Stimulated activated CD4-positive, alpha-beta T cell treated with anti-CD3 and anti-CD28 coated beads, Interleukin-1b, Interleukin-23, amount 100 ng/mL, for 4 hours (primary cell): Measurements from ENCODE around the gene SYNJ2.

Experiments used
- DNase-seq, 2 donors: peaks; one replicate each; pipeline ENCODE4 v3.0.0-alpha.2; 2020; ENCODE audit warnings: low read depth in 2 of 2

SYNJ2 gene

DNA sequence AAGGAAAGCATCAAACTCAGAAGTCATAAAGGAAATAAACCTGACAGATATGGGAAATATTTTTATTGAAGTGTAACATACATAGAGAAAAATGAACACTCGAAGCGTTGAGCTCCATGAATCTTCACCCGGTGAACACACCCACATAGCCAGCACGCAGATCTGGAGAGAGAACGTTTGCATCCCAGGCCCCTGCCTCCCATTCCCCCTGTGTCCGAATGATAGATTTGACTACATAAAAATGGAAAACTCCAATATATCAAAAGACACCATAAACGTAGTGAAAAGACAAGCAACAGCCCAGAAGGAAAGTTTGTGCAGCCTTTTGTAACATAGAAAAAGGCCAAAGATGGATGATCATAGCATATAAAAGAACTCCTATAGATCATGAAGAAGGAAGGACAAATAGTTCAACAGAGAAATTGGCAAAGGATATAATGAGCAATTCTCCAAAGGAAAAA lies 17.1 kb downstream of the SYNJ2 start:
- DNase-seq: no peak

DNA sequence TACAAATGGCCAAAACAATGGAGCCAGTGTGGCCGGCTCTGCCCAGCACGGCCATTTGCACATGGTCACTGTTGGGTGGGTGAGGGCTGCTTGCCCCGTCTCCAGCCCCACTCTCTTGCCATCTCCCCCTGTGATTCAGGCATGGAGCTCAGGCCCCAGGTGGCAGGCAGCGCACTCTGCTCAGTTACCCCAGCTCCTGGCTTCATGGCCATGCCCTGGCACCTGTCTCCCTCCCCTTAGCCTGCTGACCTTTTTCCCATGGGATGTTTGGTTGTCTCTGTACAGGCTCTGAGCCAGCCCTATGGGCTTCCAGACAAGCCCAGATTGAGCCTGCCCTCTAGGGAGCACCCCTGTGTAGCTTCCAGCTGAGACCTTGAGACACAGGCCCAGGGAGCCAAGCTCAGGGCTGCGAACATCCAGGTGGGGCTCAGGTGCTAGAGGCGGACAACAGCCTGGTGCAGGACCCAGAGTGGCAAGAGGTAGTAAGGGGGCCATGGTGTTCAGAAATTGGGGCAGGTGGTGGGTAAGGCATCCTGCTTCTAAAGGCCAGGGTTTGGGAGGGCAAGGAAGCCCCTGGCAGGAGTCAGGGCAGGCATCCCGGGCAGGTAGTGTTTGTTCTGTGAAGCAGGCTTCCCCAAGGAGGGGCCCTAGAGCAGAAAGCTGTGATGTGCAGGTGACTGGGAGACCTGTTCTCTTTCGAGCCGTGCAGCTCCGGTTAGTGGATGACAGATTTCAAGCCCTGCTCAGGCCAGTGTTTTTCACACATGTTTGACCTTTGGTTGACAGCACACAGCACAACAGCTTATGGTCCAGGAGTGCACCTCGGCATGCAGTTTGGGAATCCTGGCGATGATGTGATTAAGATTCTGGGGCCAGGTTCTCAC lies 17.7 kb downstream of the SYNJ2 start:
- DNase-seq: no peak

DNA sequence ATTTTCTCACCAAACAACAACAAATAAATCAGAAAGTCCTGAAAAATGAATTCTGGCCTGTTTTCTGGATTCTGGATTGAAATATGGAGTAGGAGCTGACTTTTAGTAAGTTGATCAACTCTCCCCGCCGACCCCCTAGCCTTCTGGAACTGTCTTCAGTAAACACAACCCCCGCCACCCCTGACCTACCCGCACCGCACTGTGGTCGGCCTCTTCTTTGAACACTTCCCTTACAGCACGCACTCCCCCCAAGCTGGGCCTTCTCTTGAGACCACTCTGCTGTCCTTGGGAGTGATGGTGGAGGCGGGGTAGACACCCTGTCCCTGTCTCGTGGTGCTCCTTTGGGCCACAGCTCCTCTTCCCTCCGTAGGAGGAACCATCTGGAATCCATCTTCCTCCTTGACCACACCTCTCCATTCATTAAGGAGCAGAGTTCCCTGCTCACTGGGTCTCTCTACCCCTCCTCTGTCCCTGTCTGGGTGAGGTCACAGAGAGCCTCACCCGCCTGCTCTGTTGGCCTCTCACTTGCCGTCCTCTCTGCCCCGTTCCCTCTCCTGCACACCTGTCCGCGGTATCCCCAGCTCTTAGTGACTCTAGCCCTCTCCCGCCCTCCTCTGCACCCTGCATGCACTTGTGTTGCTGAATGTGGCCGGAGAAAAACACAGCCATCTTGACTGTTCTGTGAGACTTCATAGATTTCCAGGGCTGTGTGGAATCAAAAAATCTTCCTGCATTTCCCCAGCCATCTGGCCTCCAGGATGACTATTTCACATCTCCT lies 19.1 kb downstream of the SYNJ2 start:
- no peak for DNase-seq

DNA sequence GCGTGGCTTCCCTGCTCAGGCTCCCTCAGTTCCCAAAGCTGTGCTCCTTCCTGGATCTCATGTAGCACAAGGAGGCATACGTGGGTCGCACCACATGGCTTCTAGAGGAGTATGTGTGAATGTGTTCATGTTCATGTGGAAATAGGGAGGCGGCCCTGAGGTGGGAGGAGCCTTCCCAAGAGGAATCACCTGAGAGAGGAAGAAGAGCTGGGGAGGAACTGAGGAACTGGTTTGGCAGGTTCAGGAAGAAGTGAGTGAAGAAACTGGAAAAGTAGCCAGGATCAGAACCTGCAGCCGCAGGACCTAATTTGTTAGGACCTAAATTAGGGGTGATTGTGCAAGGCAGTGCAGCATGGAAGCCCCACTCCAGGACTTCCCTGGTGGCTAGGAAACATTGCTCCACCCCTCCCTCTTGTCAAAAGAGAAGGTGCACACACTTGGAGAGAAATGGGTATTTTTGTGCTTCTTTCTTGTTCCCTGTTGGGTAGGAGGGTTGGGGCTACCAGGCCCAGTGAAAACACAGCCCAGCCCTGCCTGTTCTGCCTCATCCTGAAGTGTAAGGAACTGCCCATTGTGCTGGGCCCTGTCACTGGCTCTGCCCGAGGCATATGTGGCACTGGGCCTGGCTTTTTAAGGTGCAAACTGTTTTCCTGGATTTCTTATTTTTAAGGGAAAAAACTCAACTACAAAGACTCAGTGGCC lies 20.7 kb downstream of the SYNJ2 start:
- no peak for DNase-seq

- DNase-seq: no peak
Measured at GRCh38 chr6:158002951-158003853, 21.5 kb downstream of the SYNJ2 start.

- DNase-seq: no peak
Measured at GRCh38 chr6:158003910-158004700, 22.4 kb downstream of the SYNJ2 start.

DNA sequence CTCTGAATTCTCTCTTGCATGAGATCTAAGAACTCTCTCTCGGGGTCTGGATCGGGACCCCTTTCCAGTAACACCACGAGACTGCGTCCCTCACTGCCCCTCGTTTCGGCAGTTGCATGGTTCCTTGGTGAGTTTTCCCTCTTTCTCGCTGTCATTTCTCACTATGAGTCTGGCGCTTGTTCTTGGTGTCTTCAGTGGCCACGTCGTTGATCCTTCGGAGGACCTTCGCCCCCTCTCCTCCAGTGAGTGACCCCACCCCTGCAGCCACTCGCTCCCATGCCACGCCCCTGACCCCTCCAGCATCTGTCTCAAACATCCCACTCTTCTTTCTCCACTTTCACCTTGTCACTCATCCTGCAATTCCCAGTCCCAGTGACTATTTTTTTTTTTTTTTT lies 23.0 kb downstream of the SYNJ2 start:
- no peak for DNase-seq

- DNase-seq: no peak
Measured at GRCh38 chr6:158005626-158006180, 24.0 kb downstream of the SYNJ2 start.

- no peak for DNase-seq
Measured at GRCh38 chr6:158006331-158006730, 24.7 kb downstream of the SYNJ2 start.

GRCh38 chr6:158006821-158007570 lies 25.3 kb downstream of the SYNJ2 start:
- no peak for DNase-seq

DNA sequence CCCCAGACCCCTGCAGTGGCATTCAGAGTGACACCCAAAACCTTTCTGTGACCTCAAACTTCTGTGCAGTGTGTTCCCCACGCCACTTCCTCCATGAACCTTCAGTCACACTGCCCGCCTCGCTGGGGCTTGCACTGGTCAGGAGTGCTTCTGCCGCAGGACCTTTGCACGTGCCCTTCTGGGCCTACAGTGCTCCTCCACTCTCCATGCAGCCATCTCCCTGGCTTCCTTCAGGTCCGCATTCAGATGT lies 27.1 kb downstream of the SYNJ2 start:
- no peak for DNase-seq

- no peak for DNase-seq
Measured at GRCh38 chr6:158009114-158009891, 27.6 kb downstream of the SYNJ2 start.

GRCh38 chr6:158009935-158010585 lies 28.4 kb downstream of the SYNJ2 start:
- DNase-seq: no peak

DNA sequence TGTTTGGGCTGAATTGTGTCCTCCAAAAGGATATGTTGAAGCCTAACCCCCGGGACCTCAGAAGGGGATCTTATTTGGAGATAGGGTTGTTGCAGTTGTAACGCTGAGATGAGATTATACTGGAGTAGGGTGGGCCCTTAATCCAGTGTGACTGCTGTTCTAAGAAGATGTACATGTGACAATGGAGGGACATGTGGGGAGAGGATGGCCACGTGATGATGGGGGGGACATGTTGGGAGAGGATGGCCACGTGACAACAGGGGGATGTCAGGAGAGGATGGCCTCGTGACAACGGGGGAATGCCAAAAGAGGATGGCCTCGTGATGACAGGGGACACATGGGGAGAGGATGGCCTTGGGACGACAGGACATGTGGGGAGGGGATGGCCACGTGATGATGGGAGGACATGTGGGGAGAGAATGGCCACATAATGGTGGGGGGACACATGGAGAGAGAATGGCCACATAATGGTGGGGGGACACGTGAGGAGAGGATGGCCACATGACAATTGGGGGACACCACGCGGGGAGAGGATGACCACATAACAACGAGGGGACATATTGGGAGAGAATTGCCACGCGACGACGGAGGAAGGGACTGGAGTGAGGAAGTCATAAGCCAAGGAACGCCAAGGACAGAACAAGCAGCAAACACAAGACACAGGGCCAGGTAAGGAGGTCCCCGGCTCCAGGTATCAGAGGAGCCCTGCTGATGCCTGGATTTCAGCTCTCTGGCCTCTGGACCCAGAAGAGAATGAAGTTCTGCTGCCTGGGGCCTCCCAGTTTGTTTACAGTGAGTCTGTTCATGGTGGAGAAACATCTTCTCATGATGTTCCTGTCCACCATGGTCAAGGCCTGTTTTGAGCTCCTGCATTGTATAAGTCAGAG lies 29.2 kb downstream of the SYNJ2 start:
- no peak for DNase-seq

- no peak for DNase-seq
Measured at GRCh38 chr6:158011478-158011920, 29.8 kb downstream of the SYNJ2 start.

DNA sequence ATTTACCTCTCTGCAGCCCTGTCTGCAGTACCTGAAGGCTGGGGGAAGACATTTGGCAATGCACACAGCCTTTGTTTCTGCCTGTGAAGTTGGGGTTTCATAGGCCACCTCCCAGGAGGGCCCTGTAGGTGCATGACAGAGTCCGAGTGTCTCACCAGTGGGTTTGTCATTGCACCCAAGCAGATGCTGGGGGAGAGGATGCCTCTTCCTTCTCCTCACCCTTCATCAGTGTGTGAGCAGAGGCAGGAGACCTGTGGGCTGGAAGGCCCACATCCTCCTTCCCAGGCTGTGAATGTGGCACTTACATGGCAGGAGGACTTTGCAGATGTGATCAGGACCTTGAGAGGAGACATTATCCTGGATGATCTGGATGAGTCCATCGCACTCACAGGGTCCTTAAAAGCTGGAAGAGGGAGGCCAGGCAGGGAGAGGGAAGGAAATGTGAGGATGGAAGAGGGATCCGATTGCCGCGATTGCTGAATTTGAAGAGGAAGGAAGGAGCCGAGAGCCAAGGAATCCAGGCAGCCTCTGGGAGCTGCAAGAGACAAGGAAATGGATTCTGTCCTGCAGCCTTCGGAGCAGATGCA lies 30.4 kb downstream of the SYNJ2 start:
- no peak for DNase-seq
